NCI-H748 (cell line): ENCODE data around the gene DQX1.
"Not testable (repeated sequence)": the region's sequence is repeated elsewhere in the genome, so short reads cannot be mapped to it uniquely, and the experiment has no call there.

Experiments used
- DNase-seq: peaks from one replicate; lab custom pipeline; 2025; ENCODE audit not compliant: unreplicated experiment; lab: John Stamatoyannopoulos, UW

DQX1 gene

GRCh38 chr2:74497777-74498499, 28.1 kb downstream of the DQX1 start:
- peak; percentile 53 for DNase-seq

DNA sequence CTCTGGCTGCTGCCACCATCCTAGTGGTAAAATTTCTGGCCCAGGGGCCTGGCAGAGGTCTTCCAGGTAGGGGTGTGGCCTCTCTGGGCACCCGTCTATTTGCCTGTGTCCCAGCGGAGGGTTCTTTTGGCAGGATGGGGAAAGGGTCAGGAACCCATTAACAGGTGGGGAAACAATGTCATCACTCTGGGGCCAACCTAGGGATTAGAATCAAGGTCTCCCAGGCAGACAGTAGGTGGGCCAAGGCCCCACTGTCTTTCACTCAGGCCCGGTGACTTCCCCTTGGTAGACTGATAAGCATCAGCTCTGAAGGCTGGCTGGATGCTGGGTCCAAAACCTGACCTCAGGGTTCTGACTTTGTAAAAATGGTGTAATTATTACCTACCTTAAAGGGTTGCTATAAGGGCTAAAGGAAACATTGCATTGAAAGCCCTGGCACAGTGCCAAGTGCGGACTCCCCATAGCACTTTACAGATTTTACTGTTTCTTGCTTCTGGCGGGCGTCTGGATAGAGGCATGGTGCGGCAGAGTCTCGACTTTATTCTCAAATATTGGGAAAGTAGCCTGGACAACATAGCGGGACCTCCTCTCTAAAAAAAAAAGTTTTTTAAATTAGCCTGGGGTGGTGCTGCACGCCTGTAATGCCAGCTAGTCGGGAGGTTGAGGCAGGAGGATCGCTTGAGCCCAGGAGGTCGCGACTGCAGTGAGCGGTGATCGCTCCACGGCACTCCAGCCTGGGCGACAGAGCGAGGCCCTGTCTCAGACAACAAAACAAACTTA, 28.8 kb downstream of the DQX1 start:
- DNase-seq, result no peak

GRCh38 chr2:74495440-74495839, 30.6 kb downstream of the DQX1 start:
- DNase-seq, result no peak

DNA sequence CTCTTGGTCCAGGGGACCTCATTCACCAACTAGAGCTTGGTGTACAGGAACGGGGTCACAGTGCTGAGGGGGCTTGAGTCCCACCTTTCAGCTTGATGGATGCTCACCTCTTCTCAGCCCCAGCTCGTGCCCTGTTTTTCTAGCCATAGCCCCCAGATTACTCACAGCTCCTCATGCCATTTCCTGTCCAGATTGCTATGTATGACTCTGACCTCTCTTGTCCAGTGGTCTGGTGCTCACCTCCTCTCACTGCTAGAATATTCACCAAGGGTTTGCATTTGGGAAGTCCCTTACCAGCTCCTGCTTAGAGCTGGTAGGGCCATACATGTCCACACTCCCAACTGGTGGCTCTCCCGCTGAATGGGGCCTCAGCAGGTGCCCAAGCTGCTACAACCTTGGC, 32.5 kb downstream of the DQX1 start:
- no peak for DNase-seq

DNA sequence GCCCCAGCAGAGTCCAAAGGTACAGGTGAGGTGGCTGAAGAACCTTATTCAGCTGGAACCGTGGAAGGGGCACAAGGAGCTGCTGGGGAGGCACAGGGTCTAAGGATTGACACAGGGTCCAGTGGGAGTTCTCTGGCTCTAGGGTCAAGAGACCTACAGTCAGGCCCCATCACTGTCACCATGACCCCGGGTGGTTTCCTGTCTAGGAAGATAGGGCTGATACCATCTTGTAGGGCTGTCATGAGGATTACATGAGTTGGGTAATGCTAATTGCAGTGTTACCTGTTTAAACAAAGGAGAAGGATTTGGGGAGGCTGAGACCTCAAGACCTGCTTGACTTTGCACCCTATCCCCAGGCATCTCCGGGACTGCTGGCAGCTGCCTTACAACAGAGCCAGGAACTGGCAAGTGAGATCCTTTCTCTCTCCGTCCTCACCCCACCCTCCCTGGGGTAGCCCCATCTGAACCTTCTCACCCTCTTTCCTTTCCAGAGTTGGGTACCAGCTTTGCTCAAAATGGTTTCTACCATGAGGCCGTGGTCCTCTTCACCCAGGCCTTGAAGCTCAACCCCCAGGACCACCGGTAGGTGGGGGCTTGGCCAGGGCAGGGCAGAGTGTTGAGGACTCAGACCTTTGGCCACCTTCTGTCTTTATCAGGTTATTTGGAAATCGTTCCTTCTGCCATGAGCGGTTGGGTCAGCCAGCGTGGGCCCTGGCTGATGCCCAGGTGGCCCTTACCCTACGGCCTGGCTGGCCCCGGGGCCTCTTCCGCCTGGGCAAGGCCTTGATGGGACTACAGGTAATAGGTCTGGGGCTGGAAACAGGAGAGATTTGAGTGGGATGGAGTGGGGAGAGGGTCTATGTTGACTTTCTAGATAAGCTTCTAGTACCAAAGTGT, 34.1 kb downstream of the DQX1 start:
- DNase-seq, result no peak

- DNase-seq, result no peak
Observed at GRCh38 chr2:74489906-74490305, 36.1 kb downstream of the DQX1 start.

GRCh38 chr2:74488643-74489481, 37.2 kb downstream of the DQX1 start:
- DNase-seq, result no peak

- DNase-seq, result no peak
Observed at GRCh38 chr2:74486141-74486540, 39.9 kb downstream of the DQX1 start.

DNA sequence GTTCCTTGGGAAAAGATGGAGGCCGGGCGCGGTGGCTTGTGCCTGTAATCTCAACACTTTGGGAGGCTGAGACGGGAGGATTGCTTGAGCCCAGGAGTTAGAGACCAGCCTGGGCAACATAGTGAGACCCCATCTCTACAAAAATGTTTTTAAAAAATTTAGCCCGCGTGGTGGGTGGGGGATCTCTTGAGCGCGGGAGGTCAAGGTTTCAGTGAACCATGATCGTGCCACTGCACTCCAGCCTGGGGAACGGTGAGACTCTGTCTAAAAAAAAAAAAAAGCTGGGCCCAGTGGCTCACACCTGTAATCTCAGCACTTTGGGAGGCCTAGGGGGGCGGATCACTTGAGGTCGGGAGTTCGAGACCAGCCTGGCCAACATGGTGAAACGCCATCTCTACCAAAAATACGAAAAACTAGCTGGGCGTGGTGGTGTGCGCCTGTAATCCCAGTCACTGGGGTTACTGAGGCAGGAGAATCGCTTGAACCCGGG, 42.3 kb downstream of the DQX1 start:
- DNase-seq, result not testable (repeated sequence)

DNA sequence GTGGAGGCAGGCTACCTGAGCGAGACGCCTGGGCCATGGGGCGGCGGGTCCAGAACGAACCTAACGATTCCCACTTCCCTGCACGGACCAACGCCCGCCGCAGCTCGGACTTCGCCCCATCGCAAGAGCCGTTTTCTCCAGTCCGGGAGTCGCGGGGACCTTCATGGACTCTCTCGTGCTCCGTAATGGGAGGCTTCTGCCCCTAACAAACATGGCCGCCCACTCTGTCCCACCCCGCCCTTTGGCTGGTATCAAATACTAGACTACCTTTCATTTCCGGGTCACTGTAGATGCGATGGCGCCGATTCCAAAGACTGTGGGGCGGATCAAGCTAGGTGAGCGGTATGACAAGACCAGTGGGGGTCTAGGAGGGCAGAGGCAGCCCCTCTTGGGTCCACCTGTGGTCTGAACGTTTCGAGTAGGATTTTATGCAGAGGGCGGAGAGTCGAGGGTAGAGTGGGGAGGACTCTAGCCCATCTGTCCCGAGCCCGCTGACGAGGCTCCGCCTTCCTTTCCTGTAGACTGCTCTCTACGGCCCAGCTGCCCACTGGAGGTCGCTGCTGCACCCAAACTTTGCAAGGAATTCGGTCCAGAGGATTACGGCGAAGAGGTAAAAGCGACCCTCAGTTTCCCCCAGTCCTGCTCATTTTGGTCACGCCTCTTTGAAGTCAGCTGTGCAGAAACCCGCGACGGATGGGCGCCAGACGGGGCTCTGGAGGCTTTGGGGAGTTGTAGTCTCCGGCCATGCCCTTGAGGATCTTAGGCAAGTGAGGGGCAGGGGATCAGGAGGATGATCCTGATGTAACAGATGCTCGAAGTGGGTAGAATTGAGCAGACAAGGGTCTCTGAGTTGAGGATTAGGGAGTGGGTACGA, 43.0 kb downstream of the DQX1 start, which contains the start of the genes CCDC142 and TTC31:
Gene CCDC142, minus strand, starts transcription at position 198 of the 874 bp plus-strand sequence. Its CDS starts 161 bp downstream, at position 37.
Gene TTC31, plus strand, starts transcription at position 281 of the 874 bp plus-strand sequence. Its CDS starts 15 bp downstream, at position 296.
- peak; percentile 94 for DNase-seq

- peak; percentile 71 for DNase-seq
Observed at GRCh38 chr2:74481961-74482800, 43.9 kb downstream of the DQX1 start.

DNA sequence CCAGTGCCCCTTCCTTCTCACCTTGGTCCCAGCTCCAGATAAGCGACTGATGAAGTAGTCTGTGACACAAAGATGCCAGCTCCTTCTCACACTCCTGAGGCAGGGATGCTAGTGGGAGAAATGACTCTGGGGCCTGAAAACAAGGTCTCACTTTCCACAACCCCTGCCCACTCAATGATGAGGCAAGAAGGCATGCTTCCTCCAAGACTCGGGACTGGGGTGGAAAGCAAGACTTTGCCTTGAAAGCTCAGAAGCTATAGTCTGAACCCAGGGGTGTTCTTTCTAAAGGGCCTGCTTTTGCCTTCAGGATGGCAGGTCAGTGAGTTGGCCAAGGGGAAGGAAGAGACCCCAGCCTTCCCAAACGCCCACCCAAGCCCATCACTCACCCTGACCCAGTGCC, 44.6 kb downstream of the DQX1 start:
- DNase-seq, result no peak

- peak; percentile 3 for DNase-seq
Observed at GRCh38 chr2:74474899-74475298, 51.1 kb downstream of the DQX1 start.

DNA sequence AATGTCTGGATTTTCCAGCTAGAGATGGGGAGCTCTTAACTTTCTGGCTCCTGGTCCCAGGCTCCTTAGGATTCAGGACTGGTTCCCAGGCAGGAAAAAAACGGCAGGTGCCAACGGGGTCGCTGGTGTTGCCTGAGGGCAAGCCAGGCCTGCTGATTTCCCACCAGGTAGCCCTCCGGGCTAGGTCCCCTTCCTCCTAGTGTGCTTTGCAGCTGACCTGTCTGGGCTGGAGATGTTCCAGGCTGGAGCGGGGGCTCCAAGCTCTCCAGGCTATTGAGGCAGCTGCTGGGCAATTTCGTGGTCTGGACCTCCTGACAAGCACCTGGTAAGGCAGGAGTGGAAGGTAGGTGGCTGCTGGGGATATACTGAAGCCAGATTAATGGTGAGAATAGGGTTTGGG, 51.5 kb downstream of the DQX1 start:
- DNase-seq, result no peak

- no peak for DNase-seq
Observed at GRCh38 chr2:74472945-74473258, 53.1 kb downstream of the DQX1 start.

DNA sequence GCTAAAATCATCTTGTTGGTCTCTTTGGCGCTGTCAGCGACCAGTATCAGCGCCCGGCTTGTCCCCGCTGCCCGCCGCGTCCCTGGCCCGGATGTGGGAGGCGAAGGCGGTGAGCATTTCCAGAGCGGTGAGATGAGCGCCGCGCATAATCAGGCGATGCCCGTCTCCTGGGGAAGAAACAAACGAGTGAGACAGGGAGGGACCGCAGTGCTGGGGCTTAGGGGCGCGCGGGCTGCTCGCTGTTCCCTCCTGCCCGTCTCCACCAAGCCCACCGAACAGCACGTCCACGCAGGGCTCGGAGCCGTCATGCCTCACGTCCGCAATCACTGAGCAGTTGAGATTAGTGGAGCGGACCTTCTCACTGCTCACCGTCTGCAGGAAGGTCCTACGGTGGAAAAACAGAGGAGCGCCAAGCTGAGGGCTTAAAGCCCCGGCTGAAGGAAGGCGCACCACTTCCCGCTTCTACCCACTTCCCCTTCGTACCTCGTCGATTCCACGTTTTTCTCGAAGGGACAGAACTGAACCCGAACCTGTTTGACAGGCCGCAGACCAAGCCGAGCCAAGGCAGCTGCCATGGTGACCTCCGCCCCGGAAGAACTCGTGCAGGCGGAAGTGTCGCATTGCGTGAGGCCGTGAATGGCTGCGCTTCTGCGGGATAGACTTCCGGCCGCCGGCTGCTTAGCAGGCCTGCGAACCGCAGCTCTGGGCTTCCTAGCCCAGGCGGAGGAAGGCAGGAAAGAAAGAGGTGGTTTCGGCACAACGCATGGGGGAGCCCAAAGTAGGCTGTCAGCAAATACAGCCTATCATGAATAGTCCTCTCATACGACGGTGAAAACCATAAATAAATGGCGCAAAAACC, 53.7 kb downstream of the DQX1 start, which contains the start of gene MRPL53:
Gene MRPL53, minus strand, starts transcription at position 595 of the 859 bp plus-strand sequence. Its CDS starts 20 bp downstream, at position 575.
- peak; percentile 91 for DNase-seq

GRCh38 chr2:74471332-74472065, 54.5 kb downstream of the DQX1 start:
- no peak for DNase-seq
